Activated effector memory CD4-positive, alpha-beta T cell treated with anti-CD3 and anti-CD28 coated beads, Interleukin-2, amount 50 U/mL, for 16 hours (primary cell): ENCODE results near the gene DCUN1D2.
"Not testable (repeated sequence)": the region's sequence is repeated elsewhere in the genome, so short reads cannot be mapped to it uniquely, and the experiment has no call there.

Experiments
- DNase-seq: peaks from one replicate; pipeline ENCODE4 v3.0.0-alpha.2; 2020

Gene DCUN1D2

DNA sequence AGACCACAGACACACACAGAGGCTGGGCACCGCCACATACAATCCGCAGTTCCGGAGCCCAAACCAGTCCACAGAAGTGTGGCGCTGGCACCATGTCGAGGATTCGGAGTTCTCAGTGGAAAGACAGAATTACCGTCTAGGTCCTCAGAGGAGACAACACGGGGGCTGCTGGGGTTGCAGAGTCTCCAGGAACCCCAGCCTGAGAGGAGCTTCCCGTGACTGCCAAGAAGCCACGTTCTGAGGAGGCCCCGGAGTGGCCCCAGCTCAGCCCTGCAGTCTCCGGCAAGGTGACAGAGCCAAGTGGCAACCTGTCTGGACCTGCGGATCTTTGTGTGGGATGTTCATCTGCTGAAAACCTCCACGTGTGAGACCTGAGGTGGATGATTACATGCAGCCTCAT, 29.9 kb downstream of the DCUN1D2 start:
- DNase-seq = no peak

DNA sequence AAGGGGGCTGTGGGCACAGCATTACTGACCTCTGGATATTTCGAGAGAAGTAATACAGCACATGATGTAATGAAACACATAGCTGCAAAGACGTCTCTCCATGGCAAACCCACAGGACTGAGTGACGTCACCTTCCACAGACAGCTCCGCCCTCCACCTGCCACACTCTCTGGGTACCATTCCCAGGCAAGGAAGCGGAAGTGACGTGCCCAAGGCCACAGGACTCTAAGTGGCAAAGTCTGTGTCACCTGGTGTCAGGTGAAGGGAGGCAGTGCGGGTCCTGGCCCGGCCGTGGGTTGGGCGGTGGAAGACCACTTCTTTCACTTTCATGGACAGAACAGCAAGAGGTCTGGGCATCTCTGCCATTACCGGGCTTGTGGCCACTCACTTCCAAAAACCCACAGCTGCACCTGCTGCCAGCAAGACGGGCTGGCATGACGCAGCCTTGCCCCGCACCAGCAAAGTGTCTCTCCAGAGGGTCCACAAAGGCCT, 30.4 kb downstream of the DCUN1D2 start:
- DNase-seq = no peak

DNA sequence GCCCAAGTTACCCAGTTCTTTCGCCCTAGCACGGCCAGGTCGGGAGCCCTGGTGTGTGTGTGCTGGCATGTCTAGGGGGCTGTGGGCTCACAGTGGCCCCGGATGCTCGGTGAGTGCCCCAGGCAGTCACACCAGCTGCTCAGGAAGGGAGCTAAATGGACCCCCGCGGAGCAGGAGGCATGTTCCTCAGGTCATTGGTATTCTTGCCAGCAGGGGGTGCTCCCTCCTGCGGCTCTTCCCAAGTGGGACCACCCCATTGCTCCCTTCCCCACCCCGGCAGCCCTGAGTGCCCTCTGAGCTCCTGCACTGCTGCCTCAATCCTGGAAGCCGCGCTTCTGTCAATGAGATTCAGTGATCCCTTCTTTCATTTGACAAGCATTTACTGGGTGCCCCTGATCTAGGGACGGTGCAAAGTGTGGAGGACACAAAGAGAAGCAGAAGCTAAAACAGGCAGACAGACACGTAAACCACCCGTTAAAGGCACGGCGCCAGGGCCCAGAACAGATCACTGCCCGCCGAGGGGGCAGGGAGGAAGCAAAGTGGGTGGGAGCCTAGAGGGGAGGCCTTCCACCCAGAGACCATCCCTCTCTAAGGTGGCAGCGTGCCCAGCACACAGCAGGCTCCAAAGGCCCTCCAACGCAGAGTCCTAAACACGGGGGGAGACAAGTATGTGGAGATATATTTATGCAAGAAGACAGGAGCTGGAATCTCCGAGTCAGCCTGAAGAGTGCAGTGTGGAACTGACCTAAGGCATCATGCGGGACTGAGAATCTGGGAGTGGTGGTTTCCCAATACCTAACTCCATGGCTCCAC, 32.1 kb downstream of the DCUN1D2 start:
- DNase-seq = no peak

DNA sequence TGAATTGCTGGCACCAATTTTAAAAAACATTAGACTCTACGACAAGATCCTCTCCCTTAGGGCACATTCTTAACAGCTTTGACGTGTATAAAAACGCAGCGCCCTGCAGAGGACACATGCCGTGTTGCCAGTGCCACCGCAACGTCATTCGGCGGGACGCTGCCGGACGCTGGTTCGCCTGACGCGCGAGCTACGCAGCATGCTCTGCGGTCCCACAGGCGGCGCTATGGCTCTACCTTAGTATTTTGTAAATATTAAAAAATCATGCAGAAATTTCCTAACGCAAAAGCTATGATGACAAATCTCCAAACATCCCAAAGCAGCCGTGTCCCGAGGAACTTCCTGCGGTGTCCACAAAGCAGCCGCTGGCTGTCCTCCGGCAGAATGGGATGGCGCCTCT, 33.0 kb downstream of the DCUN1D2 start:
- no peak for DNase-seq

DNA sequence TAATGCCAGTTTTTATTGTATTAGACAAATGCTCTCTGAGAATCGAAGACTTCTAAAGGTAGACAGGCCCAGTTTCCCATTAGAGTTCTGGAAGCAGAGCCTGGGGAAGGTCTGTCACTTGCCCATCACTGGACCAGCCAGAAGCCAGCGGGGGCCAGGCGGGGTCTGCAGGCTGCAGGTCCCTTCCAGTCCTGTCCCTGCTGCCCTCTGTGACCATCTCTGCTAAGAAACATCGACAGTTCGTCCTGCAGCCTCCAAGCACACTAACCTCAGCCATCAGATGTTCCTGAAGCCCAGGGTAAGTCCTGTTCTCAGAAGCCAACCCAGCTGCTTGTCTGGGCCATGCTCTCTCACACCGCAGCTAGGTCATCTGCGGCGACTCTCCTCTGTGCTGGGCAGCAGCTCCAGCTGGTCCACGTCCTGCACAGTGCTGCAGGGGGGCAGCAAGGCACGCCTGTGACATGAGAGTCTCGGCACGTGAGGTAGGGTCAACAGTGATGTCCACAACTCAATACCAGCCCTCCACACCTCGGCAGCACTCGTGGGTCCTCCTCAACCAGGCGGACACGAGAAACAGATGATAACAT, 34.3 kb downstream of the DCUN1D2 start:
- no peak for DNase-seq

DNA sequence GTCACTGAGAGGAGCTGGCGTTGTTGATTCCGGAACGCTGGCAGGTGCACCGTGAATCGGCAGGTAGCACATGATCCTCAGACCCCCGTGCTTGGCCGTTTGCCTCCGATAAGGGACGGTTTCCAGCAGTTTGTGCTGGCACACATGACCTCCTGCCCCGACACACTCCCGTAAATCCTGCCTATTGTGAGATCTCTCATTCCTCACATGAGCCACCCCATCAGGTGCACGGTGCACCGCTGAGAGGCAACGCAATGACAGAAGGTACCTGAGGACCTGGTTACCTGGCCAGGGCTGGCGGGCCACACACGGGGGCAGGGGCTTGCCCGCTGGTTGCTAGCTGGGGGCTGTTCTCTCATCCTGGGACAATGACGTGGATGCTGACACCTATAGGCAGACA, 35.1 kb downstream of the DCUN1D2 start:
- DNase-seq = no peak

DNA sequence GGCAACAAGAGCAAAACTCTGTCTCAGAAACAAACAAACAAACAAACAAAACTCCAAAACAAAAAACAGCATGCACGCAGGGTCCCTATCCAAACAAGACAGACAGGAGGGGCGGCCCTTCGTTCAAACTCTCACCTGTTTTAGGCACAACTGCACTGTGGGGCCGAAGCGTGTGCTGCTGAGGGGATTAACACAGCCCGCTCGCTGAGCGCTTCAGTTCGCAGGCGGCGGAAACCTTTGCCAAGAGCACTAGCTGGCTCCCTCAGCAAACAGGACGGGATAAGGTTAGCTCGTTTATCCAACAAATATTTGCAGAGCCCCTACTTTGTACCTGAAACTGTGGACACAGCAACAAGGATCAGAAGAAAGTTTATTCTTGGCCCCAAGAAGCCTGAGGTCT, 35.6 kb downstream of the DCUN1D2 start:
- DNase-seq = no peak

DNA sequence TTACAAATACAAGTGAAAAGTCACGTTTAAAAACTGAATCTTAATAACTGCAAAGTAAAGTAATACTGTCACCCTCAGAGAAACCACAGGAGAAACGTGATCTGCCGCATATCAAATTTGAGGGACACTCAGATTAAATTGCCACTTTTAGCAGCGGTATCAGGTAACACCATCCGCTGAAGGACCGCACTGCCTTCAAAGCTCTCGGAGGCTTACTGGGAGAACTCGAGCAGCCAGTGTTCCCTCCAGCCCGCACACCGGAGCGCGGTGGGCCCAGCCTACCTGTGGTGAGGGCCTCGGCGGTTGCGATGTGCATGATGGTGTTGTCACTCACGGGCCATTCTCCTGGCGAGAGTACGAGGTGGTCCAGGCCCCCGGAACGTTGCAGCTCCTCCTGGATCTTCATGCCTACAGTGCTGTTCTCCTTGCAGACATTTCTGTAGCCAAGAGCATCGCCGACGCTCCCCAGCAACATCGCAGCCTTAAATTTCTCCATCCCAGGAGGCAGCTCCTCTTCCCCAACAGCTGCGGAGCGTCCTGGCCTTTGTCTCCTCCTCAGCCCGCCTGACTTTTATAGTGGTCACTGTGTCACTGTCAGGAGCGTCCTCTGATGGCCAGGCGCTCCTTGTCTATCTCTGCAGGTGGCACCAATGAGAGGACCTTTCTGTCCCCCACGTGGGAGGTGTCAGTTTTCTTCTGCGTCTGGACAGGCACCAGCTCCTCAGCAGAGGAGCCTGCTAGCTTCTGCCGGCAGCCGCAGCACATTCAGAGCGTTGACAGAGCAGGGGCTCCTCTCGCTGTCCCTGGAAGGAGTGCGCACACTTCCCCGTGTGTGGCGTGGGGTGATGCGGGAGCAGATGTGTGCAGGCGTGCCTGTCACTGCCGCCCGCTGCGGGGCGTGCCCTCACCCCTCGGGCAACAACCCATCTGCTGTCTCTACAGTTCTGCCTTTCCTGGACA, 37.3 kb downstream of the DCUN1D2 start, which contains the start of gene ADPRHL1:
Gene ADPRHL1 (minus strand): TSS at position 547 of the 960 bp plus-strand sequence. CDS start 51 bp downstream, at position 496.
- DNase-seq = no peak

DNA sequence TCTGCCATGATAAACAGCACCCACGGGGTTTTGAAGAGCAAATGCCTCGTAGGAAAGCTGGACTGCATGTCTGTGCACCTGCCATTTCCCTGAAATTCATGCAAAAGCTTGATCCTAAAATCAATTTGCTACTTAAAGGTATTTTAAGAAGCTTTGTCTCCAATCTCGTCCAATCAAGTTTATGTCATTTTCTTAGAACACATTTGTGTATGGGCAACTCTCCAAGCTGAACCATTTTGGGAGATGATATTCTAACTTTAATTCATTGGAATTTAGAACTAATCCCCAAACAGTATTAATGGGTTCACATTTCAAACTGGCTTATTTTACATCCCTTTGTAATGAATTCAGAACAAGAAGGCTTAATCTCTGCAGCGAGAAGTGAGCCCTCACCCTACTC, 38.0 kb downstream of the DCUN1D2 start:
- DNase-seq = no peak

DNA sequence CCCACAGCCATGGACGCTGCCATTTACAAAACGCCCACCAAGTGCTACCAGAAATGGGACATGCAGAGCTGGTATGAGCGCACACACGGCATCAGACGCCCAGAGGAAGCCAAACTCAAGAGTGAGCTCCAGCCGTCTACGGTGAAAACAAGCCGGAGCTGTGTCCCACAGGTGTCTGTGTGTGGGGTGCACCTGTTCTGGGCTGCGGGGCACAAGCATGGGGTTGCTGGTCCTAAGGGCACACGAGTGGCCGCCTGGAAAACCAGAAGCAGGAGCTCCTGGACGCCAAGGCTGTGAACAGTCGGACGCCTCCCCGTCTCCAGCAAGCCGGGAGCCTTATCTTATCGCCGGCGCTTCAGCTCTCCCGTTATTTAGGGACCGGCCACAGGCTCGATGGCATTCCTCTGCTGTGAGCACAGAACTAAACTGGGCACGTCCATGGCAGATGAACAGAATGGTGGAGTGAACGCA, 38.5 kb downstream of the DCUN1D2 start:
- no peak for DNase-seq

DNA sequence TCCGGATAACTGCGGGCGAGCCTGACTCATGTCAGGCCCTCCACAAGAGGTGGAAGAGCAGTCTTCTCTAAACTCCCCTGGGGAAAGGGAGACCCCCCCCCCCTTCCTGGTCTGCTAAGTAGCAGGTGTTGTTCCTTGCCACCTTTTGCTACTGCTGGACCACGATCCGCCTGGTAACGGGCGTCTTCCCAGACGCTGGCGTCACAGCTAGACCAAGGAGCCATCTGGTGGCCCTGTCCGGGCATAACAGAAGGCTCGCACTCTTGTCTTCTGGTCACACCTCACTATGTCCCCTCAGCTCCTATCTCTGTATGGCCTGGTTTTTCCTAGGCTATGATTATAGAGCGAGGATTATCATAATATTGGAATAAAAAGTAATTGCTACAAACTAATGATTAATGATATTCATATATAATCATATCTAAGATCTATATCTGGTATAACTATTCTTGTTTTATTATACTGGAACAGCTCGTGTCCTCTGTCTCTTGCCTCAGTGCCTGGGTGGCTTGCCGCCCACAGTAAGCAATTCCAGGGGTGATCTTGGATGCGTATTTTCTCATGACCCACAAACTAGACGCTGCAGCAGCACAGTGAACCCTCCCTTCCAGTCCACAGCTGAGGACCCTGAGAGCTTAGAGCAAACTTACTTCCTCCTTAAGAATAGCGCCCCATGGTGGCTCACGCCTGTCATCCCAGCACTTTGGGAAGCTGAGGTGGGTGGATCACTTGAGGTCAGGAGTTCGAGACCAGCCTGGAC, 39.5 kb downstream of the DCUN1D2 start:
- not testable (repeated sequence) for DNase-seq

DNA sequence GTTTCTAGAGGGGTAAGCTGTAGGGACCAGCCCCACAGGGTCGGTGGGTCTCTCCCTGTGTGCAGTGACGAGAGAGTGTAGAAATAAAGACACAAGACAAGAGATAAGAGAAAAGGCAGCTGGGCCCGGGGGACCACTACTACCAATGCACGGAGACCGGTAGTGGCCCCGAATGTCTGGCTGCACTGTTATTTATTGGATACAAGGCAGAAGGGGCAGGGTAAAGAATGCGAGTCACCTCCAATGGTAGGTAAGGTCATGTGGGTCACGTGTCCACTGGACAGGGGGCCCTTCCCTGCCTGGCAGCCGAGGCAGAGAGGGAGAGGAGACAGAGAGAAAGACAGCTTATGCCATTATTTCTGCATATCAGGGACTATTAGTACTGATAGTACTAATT, 40.2 kb downstream of the DCUN1D2 start:
- DNase-seq = not testable (repeated sequence)

DNA sequence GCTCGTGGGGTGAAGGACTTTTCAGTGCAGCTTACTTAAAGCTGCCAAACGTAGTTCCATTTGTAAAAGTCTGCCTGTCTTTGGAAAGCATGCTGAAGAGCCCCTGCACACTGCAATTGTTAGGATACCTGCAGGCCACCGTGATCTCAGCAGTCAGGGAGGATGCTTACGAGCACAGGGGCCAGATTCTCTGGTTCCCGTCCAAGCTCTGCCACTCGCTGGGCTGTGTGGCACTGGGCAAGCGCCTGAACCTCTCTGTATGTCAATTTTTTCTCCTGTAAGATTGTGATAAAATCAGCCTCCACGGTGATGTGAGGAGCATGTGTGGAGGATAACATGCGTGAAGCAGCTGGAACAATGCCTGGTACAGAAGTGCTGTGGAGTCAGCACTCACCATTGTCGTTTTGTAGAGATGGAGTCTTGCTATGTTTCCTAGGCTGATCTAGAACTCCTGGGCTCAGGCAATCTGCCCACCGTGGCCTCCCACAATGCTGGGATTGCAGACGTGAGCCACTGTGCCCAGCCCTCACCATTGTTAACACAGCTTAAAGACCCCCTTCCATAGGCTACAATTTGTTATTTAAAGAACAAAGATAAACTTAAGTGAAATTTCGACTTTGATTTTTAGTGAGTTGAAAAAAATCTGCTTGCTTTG, 40.7 kb downstream of the DCUN1D2 start:
- peak; percentile 12 for DNase-seq

DNA sequence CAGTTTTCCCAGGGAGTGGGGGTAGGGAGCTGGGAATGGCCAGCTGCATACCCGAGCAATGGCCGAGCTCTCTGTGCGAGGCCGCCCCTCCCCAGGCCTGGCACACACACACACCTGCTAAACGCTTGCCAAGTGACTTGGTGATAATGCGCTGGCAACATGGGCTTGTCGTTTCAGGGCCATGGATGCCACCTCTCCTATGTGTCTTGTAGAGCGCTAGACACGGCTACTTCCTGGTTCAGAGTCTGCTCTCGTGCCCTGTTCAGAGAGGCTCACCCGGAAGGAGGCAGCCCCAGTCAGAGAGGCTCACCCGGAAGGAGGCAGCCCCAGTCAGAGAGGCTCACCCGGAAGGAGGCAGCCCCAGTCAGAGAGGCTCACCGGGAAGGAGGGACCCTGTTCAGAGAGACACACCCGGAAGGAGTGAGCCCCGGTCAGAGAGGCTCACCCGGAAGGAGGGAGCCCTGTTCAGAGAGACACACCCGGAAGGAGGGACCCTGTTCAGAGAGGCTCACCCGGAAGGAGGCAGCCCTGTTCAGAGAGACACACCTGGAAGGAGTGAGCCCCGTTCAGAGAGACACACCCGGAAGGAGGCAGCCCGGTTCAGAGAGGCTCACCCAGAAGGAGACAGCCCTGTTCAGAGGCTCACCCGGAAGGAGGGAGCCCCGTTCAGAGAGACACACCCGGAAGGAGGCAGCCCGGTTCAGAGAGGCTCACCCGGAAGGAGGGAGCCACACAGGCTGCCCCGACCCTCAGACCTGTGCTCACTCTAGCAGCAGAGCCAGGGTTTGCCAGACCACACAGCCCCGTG, 41.4 kb downstream of the DCUN1D2 start:
- DNase-seq = peak; percentile 69

DNA sequence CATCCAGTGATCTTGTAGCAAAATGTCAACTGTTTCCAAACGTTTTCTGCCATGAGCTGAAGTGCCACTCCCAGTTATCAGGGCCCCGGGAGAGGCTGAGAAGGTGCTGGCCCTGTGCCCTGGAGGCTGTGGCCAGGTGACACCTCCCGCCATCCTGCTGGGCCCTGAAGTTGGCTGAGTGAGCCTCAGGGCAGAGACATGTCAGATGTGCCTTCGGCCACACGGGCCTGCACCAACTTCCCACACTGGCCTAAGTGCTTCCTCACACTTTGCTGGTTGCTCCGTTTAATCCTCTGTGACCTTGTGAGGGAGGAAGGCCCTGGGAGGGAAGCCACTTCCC, 42.0 kb downstream of the DCUN1D2 start:
- DNase-seq = no peak

DNA sequence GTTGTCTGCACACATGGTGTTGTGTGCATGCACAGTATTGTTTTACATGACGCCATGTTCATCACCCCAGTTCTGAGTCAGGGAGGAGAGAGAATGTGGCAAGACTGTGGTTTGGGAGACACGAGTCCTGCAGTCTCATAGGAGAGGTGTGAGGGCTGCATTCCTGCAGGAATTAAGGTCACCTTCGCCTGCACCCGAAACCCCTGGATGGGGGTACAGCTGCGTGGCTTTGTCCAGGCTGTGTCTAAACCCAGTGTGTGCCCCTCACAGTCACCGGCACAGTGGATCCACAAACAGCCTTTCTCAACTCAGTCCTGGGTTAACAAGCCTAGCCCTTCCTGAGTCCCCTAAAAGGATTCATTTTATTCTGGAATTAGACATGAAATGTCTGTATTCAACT, 42.9 kb downstream of the DCUN1D2 start:
- no peak for DNase-seq

DNA sequence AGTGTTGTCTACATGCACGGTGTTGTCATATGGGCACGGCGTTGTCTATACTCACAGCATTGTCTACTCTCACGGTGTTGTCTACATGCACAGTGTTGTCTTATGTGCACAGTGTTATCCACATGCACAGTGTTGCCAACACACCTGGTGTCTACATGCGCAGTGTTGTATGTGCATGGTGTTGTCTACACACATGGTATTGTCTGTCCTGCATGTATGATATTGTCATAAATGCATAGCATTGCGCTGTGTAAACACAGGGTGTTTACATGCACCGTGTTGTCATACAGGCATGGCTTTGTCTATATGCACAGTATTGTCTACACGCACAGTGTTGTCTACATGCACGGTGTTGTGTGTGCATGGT, 44.0 kb downstream of the DCUN1D2 start:
- no peak for DNase-seq

DNA sequence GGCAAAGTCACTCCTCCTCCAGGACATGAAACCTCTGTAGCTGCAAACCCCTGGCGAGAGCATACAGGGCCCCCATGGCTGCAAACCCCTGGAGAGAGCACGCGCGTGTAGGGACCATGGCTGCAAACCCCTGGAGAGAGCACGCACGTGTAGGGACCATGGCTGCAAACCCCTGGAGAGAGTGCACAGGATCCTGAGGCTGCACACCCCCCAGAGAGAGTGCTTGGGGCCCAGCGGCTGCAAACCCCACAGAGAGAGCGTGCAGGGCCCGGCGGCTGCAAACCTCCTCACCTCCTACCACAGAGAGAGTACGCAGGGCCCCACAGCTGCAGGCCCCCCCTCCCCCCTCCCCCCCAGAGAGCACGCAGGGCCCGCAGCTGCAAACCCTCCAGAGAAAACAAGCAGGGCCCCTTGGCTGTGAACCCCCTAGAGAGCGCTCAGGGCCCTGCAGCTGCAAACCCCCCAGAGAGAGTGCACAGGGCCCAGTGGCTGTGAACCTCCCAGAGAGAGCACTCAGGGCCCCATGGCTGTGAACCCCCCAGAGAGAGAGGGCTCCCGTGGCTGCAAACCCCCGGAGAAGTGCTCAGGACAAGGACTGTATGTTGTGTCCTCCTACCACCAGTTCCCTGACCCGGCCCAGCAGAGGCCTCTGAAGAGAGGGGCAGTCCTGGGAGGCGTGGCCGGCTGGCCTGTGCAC, 44.6 kb downstream of the DCUN1D2 start:
- DNase-seq = no peak

DNA sequence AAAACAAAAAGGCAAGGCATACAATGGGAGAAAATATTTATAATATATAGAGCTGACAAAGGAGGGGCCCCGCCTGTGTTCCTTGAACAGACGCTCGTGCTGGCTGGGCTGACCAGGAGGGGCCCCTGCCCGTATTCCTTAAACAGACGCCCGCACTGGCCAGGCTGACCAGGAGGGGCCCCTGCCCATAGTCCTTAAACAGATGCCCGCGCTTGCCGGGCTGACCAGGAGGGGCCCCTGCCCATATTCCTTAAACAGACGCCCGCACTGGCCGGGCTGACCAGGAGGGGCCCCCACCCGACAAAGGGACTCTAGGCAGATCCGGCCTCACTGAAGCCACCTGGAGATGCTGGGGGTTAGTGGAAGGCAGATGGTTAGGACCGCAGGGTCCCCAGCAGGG, 46.5 kb downstream of the DCUN1D2 start:
- no peak for DNase-seq

DNA sequence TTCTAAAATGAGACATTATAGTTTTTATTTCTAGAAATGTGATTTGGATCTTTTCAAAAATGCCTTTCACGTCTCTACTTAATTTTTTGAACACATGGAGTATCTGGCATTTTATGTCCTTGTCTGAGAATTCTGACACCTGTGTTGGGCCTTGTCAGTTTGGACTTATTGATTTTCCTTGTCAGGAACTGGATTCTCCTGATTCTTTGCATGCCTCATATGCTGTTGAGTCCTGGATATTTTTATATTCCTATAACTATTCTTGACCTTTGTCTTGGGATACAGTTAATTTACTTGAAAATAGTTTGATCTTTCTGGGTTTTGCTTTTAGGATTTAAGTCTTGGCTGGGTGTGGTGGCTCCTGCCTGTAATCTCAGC, 47.5 kb downstream of the DCUN1D2 start:
- DNase-seq = no peak
